GM19455 (cell line): Measurements from ENCODE around the gene PARVA.

Experiments used
- ATAC-seq: cut with Tn5 transposase; IDR thresholded peaks from one replicate; pipeline ENCODE4 v1.9.1; 2021; ENCODE audit not compliant: unreplicated experiment

PARVA gene

DNA sequence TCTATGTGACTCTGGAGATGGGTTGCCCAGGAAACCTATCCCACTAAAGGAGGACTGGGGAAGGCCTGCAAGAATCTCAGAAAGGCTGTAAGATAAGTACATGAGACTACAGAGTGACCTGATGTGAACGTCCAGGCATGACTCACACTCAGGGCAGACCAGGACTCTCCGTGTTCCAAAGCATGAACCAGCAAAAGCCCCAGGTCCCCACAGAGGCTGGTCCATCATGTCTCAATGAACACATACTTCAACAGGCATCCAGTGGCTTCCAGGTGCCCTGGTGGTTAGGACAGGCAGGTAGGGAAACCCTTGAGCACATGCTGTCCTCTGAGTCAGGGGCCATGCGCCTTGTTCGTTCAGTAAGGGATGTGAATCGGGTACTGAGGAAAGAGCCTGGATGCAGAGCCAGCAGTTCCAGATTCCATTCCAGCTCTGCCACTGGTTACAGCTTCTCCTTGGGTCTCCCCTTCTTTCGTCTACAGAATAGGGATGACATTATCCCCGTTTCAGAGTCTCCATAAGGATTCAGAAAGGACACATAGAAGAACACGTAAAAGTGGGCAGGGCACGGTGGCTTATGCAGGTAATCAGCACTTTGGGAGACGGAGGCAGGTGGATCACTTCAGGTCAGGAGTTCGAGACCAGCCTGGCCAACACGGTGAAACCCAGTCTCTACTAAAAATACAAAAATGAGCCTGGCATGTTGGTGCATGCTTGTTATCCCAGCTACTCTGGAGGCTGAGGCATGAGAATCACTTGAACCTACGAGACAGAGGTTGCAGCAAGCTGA is 167.8 kb downstream of the PARVA start:
- ATAC-seq, result no peak

GRCh38 chr11:12546122-12546521 is 168.8 kb downstream of the PARVA start:
- ATAC-seq, result no peak

- no peak for ATAC-seq
Observed at GRCh38 chr11:12546660-12547059, 169.3 kb downstream of the PARVA start.

GRCh38 chr11:12547953-12548650 is 170.7 kb downstream of the PARVA start:
- no peak for ATAC-seq

DNA sequence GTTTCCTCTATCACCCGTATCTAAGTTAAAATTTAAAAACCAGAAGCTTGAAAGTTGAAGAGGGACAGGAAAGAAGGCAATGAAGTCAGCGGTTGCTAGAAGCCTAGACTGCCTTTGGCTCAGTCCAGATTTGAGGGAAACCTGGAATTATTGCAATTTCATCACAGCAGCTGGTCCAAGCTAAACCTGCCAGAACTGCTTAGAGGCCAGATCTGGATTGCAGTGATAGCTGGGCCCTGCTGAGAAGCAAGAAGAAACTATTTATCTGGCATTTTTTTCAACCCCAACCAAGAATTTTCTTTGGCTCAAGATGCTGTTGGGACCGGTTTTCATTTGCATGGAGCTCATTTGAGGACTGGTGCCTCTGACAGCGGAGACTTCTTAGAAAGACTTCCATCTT is 175.3 kb downstream of the PARVA start:
- ATAC-seq, result no peak

DNA sequence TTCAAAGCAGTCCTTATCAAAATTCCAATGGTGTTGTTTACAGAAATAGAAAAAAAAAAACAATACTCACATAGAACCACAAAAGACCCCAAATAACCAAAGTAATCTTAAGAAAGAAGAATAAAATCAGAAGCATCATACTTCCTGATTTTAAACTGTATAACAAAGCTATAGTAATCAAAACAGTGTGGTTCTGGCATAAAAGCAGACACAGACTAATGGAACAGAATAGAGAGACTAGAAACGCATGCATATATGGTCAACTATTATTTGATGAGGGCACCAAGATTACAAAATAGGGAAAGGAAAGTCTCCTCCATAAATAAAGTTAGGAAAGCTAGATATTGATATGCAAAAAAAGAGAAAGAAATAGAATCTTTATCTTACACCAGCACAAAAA is 176.8 kb downstream of the PARVA start:
- ATAC-seq, result no peak

DNA sequence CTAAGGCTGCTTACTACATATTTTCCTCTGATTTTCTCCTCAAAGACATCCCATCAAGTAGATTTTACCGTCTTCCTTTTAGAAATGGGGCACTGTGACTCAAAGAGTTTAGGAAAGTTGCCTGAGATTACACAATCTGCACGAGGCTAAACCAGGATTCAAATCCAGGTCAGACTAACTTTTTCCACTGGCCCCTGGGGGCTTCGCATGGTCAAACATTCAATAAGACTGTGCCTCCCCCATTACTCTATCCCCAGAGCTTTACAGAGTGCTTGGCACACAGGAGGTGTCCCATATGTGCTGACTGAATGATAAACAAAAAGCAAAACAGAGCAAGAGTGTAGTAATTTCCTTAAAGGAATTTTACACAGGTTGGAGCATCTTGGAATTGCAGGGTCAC is 178.8 kb downstream of the PARVA start:
- no peak for ATAC-seq

GRCh38 chr11:12556788-12557384 is 179.5 kb downstream of the PARVA start:
- ATAC-seq, result no peak

- no peak for ATAC-seq
Observed at GRCh38 chr11:12559011-12559410, 181.6 kb downstream of the PARVA start.

GRCh38 chr11:12560362-12560761 is 183.0 kb downstream of the PARVA start:
- ATAC-seq, result no peak

DNA sequence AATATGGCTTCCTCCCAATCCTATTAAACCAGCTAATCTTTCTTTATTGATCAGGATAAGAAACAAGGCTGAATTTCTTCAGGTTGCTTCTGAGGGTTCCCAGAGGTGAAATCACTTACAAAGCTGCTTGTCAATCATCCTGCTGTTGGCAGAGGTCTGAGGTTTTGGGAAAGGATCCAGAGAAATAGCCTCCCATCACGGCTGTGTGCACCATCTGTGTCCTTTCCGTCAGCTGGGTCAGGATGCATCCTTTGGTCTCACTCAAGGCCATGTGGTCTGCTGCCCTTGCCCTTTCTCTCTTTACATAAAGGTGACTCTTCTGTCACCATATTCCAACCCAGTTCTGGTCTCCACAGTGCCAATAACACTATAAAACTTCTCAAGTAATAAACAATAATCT is 183.5 kb downstream of the PARVA start:
- no peak for ATAC-seq

GRCh38 chr11:12564012-12564411 is 186.6 kb downstream of the PARVA start:
- no peak for ATAC-seq

- no peak for ATAC-seq
Observed at GRCh38 chr11:12565406-12565805, 188.0 kb downstream of the PARVA start.

GRCh38 chr11:12567746-12568460 is 190.5 kb downstream of the PARVA start:
- ATAC-seq, result no peak

DNA sequence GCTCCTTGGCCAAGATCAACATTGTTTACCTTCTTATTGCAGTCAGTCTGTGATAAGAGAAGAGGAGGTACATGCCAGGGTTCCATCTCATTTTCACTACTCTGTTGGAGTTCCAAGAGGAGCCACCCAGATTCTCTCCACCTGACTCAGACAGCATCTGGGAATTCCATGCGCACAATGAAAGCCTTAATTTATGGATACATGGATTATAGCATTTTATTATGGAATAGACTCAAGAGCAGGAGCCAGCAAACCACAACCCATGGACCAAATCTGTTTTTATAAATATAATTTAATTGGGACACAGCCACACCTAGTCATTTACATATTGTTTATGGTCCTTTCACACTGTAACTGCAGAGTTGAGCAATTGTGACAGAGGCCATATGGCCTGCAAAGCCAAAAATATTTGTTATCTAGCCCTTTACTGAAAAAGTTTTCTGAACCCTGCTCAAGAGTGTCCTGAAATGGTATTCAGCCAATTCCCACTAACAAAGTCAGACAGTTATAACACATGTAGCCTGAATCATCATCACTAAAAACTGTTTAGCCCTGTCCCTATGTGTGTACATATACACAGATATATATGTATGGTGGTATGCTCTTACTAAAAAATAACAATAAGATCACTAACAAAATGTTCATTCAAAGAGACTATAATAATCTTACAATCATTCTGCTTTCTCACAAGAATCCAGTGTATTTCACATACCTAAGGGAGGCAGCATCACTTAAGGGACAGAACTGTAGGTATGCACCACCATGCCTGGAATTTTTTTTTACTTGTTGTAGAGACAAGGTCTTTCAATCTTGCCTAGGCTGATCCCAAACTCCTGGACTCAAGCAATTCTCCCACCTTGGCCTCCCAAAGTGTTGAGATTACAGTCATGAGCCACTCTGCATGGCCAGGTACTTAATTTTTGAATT is 192.4 kb downstream of the PARVA start:
- ATAC-seq, result no peak

- no peak for ATAC-seq
Observed at GRCh38 chr11:12573707-12574485, 196.5 kb downstream of the PARVA start.

- no peak for ATAC-seq
Observed at GRCh38 chr11:12577725-12578644, 200.6 kb downstream of the PARVA start.

GRCh38 chr11:12581416-12581815 is 204.0 kb downstream of the PARVA start:
- ATAC-seq, result no peak

- no peak for ATAC-seq
Observed at GRCh38 chr11:12581923-12582322, 204.6 kb downstream of the PARVA start.
